Neural progenitor cell (in vitro differentiated cells): ENCODE data around the gene OR8A1. TPM values are rescaled to one million over a fixed set of nuclear protein-coding genes. Genes with fewer than 3 reads are reported as not detected.

Experiments
- DNase-seq: peaks from one replicate; pipeline ENCODE4 v3.0.0-alpha.2; 2016; ENCODE audit warnings: low spot score
- H2AFZ ChIP-seq: fragments of 200-600 bp; sonication (generic); replicated peaks from 2 replicates; pipeline ENCODE4 v1.6.1; 2016; ENCODE audit warnings: antibody characterized with exemption
- H3F3A ChIP-seq: fragments of 200-600 bp; sonication (generic); 2 replicates; pipeline ENCODE4 v1.6.1; 2016; ENCODE audit warnings: antibody characterized with exemption, low read depth
- H3K27ac ChIP-seq: fragments of 200-600 bp; sonication (generic); 2 replicates; pipeline ENCODE4 v1.5.1; 2016; ENCODE audit warnings: mild to moderate bottlenecking
- H3K27me3 ChIP-seq: fragments of 200-600 bp; sonication (generic); 2 replicates; pipeline ENCODE4 v1.6.1; 2016; ENCODE audit warnings: mild to moderate bottlenecking, moderate library complexity
- H3K36me3 ChIP-seq: fragments of 200-600 bp; sonication (generic); 2 replicates; pipeline ENCODE4 v1.5.1; 2016
- H3K4me1 ChIP-seq: fragments of 200-600 bp; sonication (generic); 2 replicates; pipeline ENCODE4 v1.6.1; 2016; ENCODE audit warnings: mixed run types
- H3K4me2 ChIP-seq: fragments of 200-600 bp; sonication (generic); 2 replicates; pipeline ENCODE4 v1.6.1; 2016
- H3K4me3 ChIP-seq: fragments of 200-600 bp; sonication (generic); 2 replicates; pipeline ENCODE4 v1.5.1; 2016
- H3K79me2 ChIP-seq: fragments of 200-600 bp; sonication (generic); 2 replicates; pipeline ENCODE4 v1.6.1; 2016; ENCODE audit warnings: low read depth
- H3K9ac ChIP-seq: fragments of 200-600 bp; sonication (generic); 2 replicates; pipeline ENCODE4 v1.6.1; 2016
- H3K9me3 ChIP-seq: fragments of 200-600 bp; sonication (generic); 2 replicates; pipeline ENCODE4 v1.5.1; 2016; ENCODE audit warnings: low read depth
- H4K20me1 ChIP-seq: fragments of 200-600 bp; sonication (generic); 2 replicates; pipeline ENCODE4 v1.6.1; 2016; ENCODE audit warnings: low read depth
- H3K27ac Mint-ChIP-seq: 3 replicates; pipeline ENCODE4 v1.8.0; 2021; ENCODE audit warnings: mixed read lengths
- H3K27me3 Mint-ChIP-seq: 2 replicates; pipeline ENCODE4 v1.8.0; 2022; ENCODE audit warnings: low read depth, mild to moderate bottlenecking, inconsistent platforms, moderate library complexity, mixed read lengths; ENCODE audit not compliant: insufficient read depth
- H3K36me3 Mint-ChIP-seq: 3 replicates; pipeline ENCODE4 v1.8.0; 2021; ENCODE audit warnings: mixed read lengths
- H3K4me1 Mint-ChIP-seq: 3 replicates; pipeline ENCODE4 v1.8.0; 2021; ENCODE audit warnings: mixed read lengths
- H3K4me3 Mint-ChIP-seq: 3 replicates; pipeline ENCODE4 v1.8.0; 2021; ENCODE audit warnings: mild to moderate bottlenecking, moderate library complexity, mixed read lengths
- H3K9me3 Mint-ChIP-seq: 3 replicates; pipeline ENCODE4 v1.8.0; 2020; ENCODE audit warnings: mixed read lengths
- CTCF ChIP-seq: fragments of 200-600 bp; sonication (generic); IDR thresholded peaks from 2 replicates; pipeline ENCODE4 v1.5.1; 2017; ENCODE audit warnings: antibody characterized with exemption, mild to moderate bottlenecking
- EZH2 ChIP-seq: fragments of 200-600 bp; sonication (generic); IDR thresholded peaks from 2 replicates; pipeline ENCODE4 v1.6.1; 2017; ENCODE audit warnings: antibody characterized with exemption, mild to moderate bottlenecking, moderate library complexity
- EZH2phosphoT487 ChIP-seq: fragments of 200-600 bp; sonication (generic); IDR thresholded peaks from 2 replicates; pipeline ENCODE4 v1.6.1; 2017; ENCODE audit warnings: antibody characterized with exemption
- total RNA-seq: library from RNA; depleted of rRNA; stranded (reverse); fragments of >200 nt; gene quantifications from 2 replicates; pipeline ENCODE4 v1.2.3, GENCODE V29; 2015; ENCODE audit warnings: low replicate concordance

OR8A1 gene
- total RNA-seq, 1 donor from 2014 or later, result not detected

- DNase-seq, result no peak
- H3K4me3 Mint-ChIP-seq, result no peak overlapping the region
- no peaks in the 10 kb centered on the region for H3K79me2 ChIP-seq
- H3K9me3 ChIP-seq, result no peaks in the 10 kb centered on the region
- H3K9me3 Mint-ChIP-seq, result no peaks in the 10 kb centered on the region
- H3K9ac ChIP-seq, result no peak overlapping the region
- H3K36me3 ChIP-seq, result no peaks in the 10 kb centered on the region
- H3K27ac ChIP-seq, result no peak overlapping the region
- no peak overlapping the region for H3K4me3 ChIP-seq
- H4K20me1 ChIP-seq, result no peaks in the 10 kb centered on the region
- TF ChIP-seq EZH2 (no peak), CTCF (no peak), EZH2phosphoT487 (no peak)
- no peaks in the 10 kb centered on the region for H3F3A ChIP-seq
- H3K4me2 ChIP-seq, result no peak overlapping the region
- no peaks in the 10 kb centered on the region for H3K27me3 ChIP-seq
- no peaks in the 10 kb centered on the region for H3K27me3 Mint-ChIP-seq
- no peaks in the 10 kb centered on the region for H3K4me1 Mint-ChIP-seq
- H3K4me1 ChIP-seq, result no peaks in the 10 kb centered on the region
- no peak overlapping the region for H3K27ac Mint-ChIP-seq
- H2AFZ ChIP-seq, result no peak overlapping the region
- H3K36me3 Mint-ChIP-seq, result no peaks in the 10 kb centered on the region
Measured at GRCh38 chr11:124538019-124538418, 31.8 kb upstream of the OR8A1 start.

- TF ChIP-seq EZH2phosphoT487 (no peak), EZH2 (no peak), CTCF (no peak)
- no peaks in the 10 kb centered on the region for H3K36me3 Mint-ChIP-seq
- H3K9ac ChIP-seq, result no peak overlapping the region
- no peak overlapping the region for H2AFZ ChIP-seq
- H3K4me2 ChIP-seq, result no peak overlapping the region
- no peak overlapping the region for H3K27ac ChIP-seq
- H3K4me1 ChIP-seq, result no peaks in the 10 kb centered on the region
- no peak overlapping the region for H3K27ac Mint-ChIP-seq
- H3K4me3 Mint-ChIP-seq, result no peak overlapping the region
- no peaks in the 10 kb centered on the region for H3K4me1 Mint-ChIP-seq
- no peak overlapping the region for H3K4me3 ChIP-seq
- H4K20me1 ChIP-seq, result no peaks in the 10 kb centered on the region
- no peaks in the 10 kb centered on the region for H3K36me3 ChIP-seq
- H3K27me3 ChIP-seq, result no peaks in the 10 kb centered on the region
- H3K27me3 Mint-ChIP-seq, result peaks cover 4% of the 10 kb centered on the region
- H3K9me3 Mint-ChIP-seq, result no peaks in the 10 kb centered on the region
- DNase-seq, result no peak
- H3F3A ChIP-seq, result no peaks in the 10 kb centered on the region
- H3K79me2 ChIP-seq, result no peaks in the 10 kb centered on the region
- H3K9me3 ChIP-seq, result no peaks in the 10 kb centered on the region
Measured at GRCh38 chr11:124541204-124541603, 28.6 kb upstream of the OR8A1 start.

- no peak overlapping the region for H3K4me2 ChIP-seq
- no peak overlapping the region for H3K9ac ChIP-seq
- no peaks in the 10 kb centered on the region for H3K27me3 ChIP-seq
- Mint-ChIP-seq H3K27me3 (peaks cover 4% of the 10 kb centered on the region), H3K36me3 (no peaks in the 10 kb centered on the region), H3K4me1 (no peaks in the 10 kb centered on the region), H3K9me3 (no peaks in the 10 kb centered on the region), H3K27ac (no peak overlapping the region), H3K4me3 (no peak overlapping the region)
- no peaks in the 10 kb centered on the region for H3K79me2 ChIP-seq
- DNase-seq, result no peak
- H3K4me1 ChIP-seq, result no peaks in the 10 kb centered on the region
- H4K20me1 ChIP-seq, result no peaks in the 10 kb centered on the region
- TF ChIP-seq EZH2phosphoT487 (no peak), CTCF (no peak), EZH2 (no peak)
- no peaks in the 10 kb centered on the region for H3F3A ChIP-seq
- H3K4me3 ChIP-seq, result no peak overlapping the region
- no peaks in the 10 kb centered on the region for H3K9me3 ChIP-seq
- no peaks in the 10 kb centered on the region for H3K36me3 ChIP-seq
- no peak overlapping the region for H3K27ac ChIP-seq
- H2AFZ ChIP-seq, result no peak overlapping the region
Measured at GRCh38 chr11:124543145-124543544, 26.7 kb upstream of the OR8A1 start.

GRCh38 chr11:124543554-124543953, 26.2 kb upstream of the OR8A1 start, which contains the start of gene OR8B12:
Gene OR8B12 (minus strand): TSS chr11:124543654. CDS start chr11:124543654, 0 bp downstream.
- no peaks in the 10 kb centered on the region for H3K79me2 ChIP-seq
- Mint-ChIP-seq H3K4me1 (no peaks in the 10 kb centered on the region), H3K27ac (no peak within 1 kb of the TSS), H3K4me3 (no peak within 1 kb of the TSS), H3K36me3 (no peaks in the 10 kb centered on the region), H3K27me3 (peaks cover 4% of the 10 kb centered on the region), H3K9me3 (no peaks in the 10 kb centered on the region)
- no peak for DNase-seq
- H3K9me3 ChIP-seq, result no peaks in the 10 kb centered on the region
- H2AFZ ChIP-seq, result no peak within 1 kb of the TSS
- H4K20me1 ChIP-seq, result no peaks in the 10 kb centered on the region
- TF ChIP-seq CTCF (no peak), EZH2phosphoT487 (no peak)
- H3K36me3 ChIP-seq, result no peaks in the 10 kb centered on the region
- no peak within 1 kb of the TSS for H3K4me2 ChIP-seq
- H3K4me1 ChIP-seq, result no peaks in the 10 kb centered on the region
- no peaks in the 10 kb centered on the region for H3F3A ChIP-seq
- no peak within 1 kb of the TSS for H3K9ac ChIP-seq
- no peak within 1 kb of the TSS for H3K4me3 ChIP-seq
- H3K27ac ChIP-seq, result no peak within 1 kb of the TSS
- no peaks in the 10 kb centered on the region for H3K27me3 ChIP-seq
